HepG2 (cell line): ENCODE measurements around the gene CTSW.

ENCODE experiments used
- MAZ ChIP-seq, 2 experiments: sonication (generic) in 1 of 2; formaldehyde crosslinking in 1 of 2; IDR thresholded peaks; 2 replicates each; pipeline versions ENCODE4 v1.5.0 to v1.6.1; 2012 to 2020; ENCODE audit warnings: low read depth in 2 of 2, mild to moderate bottlenecking in 2 of 2, borderline replicate concordance in 1 of 2, improper control_type of control experiment in 1 of 2, low read length in 1 of 2, missing genetic modification reagents in 1 of 2, moderate library complexity in 1 of 2
- PHF20 ChIP-seq: sonication (generic); formaldehyde crosslinking; IDR thresholded peaks from 2 replicates; pipeline ENCODE4 v1.5.0; 2020; ENCODE audit warnings: mild to moderate bottlenecking, missing genetic modification reagents
- TF ChIP-seq, protein P1 (sequence below): sonication (generic); formaldehyde crosslinking; IDR thresholded peaks from 2 replicates; pipeline ENCODE4 v1.5.0; 2020; ENCODE audit warnings: mild to moderate bottlenecking, missing genetic modification reagents, moderate library complexity

DNA sequence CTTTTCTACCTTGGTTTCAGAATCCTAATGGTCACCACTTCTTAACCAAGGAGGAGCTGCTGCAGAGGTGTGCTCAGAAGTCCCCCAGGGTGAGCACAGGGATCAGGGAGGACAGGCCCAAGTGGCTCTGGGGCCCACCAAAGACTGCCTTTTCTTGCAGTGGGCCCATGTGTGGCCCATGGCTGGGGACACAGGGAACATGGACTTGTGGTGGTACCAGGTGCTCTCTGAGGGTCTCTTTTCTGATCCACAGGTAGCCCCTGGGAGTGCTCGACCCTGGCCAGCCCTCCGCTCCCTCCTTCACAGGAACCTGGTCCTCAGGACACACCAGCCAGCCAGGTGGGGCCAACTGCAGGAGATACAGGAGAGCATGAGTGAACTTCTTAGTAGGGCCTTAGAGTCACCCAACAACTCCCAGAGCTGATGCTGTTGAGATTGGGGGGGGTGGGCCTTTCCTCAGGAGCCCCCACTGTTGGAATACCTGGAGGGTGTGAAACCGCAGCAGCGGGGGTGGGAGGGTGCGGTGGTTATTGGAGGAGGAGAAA, 17.4 kb upstream of the CTSW start:
- TF ChIP-seq MAZ (IDR thresholded peaks at IDR 0.05; ENCODE audit: borderline replicate concordance, low read depth, low read length) = no peak
- no peak for TF ChIP-seq MAZ (CRISPR knock-in tag; IDR thresholded peaks at IDR 0.05; ENCODE audit: low read depth)
- TF ChIP-seq, protein P1, sequence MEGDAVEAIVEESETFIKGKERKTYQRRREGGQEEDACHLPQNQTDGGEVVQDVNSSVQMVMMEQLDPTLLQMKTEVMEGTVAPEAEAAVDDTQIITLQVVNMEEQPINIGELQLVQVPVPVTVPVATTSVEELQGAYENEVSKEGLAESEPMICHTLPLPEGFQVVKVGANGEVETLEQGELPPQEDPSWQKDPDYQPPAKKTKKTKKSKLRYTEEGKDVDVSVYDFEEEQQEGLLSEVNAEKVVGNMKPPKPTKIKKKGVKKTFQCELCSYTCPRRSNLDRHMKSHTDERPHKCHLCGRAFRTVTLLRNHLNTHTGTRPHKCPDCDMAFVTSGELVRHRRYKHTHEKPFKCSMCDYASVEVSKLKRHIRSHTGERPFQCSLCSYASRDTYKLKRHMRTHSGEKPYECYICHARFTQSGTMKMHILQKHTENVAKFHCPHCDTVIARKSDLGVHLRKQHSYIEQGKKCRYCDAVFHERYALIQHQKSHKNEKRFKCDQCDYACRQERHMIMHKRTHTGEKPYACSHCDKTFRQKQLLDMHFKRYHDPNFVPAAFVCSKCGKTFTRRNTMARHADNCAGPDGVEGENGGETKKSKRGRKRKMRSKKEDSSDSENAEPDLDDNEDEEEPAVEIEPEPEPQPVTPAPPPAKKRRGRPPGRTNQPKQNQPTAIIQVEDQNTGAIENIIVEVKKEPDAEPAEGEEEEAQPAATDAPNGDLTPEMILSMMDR (CRISPR knock-in tag) = no peak
- no peak for TF ChIP-seq PHF20
